Astrocyte of the hippocampus (primary cell): ENCODE measurements around the gene DNAJB9.

ENCODE experiments used
- DNase-seq: peaks from one replicate; pipeline ENCODE4 v3.0.0; 2011; ENCODE audit warnings: low read depth, low spot score

DNAJB9 gene

DNA sequence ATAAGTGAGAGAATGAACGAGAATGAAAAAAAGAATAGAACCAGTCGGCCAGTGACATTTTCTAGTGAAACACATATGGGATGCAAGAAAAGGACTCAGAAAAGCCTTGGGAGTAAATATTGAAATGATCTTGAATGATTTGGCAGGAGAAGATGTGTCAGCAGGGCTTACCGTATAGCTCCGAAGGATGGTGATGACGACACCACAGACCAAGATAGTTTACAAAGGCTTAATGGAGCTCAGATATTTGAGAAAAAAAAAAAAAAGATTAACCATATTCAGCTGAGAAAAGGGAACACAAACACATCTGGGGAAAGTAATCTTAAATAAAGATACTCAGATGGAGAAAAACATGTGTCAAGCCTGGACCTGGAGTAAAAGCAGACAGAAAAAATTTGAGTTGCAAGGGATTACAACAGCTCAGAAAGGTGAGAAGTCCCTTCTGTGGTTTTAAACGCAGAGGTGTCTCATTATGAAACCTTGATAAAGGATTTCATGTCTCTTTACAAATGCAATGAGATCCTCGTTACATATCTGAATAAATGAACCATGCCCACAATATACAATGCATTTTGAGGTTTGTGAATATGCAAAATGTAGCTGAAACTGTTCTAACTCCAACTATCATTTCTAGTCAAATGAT is 36.0 kb downstream of the DNAJB9 start:
- no peak for DNase-seq

DNA sequence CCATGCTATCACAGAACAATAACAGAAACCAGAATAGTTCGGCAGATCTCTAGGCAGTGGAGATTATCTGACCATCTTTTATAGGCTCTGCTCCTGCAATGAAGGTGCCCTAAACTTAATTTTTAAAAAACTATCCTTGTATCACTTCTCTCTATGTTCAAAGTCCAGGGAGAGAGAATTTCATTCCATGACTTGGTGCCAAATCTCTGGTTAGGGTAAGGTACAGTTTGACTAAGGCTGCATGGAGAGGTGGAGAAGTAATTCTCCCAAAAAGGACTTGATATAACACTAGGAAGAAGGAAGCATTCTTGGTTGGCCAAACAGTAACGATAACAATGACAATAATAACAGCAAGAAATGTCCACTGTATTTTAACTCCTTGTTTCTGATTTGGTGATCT is 40.0 kb downstream of the DNAJB9 start:
- DNase-seq, result no peak

DNA sequence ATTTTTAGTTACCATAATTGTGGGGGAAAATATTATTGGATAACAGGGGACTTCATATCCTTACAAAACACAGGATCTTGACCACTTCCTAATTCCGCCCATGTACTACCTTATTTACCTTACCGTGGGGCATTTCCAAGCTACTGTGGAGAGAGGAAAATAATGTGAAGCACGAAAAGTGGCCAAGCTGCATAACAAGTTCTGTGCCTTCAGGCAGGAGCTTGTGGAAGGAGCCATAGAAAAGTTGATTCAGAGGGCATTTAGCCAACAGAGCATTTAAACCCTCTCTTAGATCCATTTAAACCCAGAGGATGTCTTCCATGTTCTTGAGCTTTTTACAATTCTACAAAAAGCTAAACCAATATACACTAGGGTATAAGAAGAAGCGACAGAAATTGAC is 41.6 kb downstream of the DNAJB9 start:
- no peak for DNase-seq

GRCh38 chr7:108613147-108613948 is 43.7 kb downstream of the DNAJB9 start:
- peak; percentile 65 for DNase-seq

DNA sequence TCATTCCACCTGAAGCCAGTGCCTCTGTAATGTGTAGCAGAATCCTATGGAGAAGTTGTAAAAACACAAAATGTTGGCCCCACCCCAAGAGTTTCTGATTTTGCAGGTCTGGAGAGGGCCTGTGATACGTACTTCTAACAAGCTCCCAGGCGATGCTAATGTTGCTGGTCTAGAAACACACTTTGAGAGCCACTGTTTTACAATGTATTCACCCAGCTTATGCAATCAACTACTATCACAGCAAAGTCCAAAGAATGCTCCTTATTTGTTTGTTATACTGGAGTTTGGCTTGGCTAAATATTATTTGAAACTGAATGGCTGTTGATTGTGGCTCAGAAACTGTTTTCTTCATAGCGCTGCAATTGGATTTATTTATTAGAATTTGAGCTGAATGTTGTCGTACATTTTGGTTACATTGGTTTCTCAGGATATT is 44.3 kb downstream of the DNAJB9 start:
- DNase-seq, result no peak

DNA sequence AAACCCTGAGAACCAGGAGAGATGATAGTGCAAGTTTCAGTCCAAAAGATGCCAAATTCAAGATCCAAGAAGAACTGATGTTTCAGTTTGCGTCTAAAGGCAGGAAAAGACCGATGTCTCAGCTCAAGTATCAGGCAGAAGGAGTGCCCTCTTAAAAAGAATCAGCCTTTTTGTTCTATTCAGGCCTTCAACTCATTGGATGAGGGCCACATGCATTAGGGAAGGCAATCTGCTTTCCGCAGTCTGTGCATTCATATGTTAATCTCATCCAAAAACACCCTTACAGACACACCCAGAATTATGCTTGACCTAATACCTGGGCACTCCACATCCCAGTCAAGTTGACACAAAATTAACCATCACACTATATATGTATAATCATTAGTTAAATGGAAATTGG is 45.2 kb downstream of the DNAJB9 start:
- DNase-seq, result no peak

DNA sequence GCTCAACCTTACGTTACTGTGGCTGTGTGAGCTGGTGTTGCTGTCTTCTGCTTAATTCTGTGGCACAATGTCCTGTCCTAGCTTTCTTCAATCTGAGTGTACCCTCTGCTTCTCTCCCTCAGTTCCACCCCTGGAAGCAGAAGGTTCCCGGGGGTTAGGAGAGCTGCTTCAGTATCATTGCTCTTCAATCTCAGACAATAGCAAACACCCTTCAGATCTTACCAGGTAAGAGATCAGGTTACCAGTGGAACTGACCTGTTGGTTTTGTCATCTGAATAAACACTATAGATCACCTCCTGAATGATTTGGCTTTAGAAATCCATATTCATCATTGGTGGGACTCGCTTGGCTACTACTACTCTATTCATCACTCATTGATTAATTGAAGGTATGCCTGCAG is 48.4 kb downstream of the DNAJB9 start:
- no peak for DNase-seq

DNA sequence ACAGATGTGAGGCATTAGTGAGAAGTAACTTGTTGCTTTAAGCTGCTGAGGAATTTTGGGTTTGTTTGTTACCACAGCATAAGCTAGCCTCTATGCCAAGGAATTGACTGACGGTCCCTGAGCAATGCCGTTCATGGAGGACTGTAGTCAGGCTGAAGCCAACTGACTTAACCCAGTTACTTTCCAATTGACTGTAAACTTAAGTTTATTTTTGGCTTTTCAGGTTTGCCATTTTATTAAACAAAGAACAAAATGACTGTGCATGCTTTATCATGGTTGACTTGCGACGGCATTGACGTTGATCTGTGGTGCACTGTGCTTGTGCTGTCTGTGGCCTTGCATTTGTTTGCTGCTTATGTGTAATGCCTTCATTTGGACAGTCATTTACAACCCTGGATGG is 53.5 kb downstream of the DNAJB9 start:
- DNase-seq, result peak; percentile 42
